Measurements from ENCODE around the gene TTLL1.

DNA sequence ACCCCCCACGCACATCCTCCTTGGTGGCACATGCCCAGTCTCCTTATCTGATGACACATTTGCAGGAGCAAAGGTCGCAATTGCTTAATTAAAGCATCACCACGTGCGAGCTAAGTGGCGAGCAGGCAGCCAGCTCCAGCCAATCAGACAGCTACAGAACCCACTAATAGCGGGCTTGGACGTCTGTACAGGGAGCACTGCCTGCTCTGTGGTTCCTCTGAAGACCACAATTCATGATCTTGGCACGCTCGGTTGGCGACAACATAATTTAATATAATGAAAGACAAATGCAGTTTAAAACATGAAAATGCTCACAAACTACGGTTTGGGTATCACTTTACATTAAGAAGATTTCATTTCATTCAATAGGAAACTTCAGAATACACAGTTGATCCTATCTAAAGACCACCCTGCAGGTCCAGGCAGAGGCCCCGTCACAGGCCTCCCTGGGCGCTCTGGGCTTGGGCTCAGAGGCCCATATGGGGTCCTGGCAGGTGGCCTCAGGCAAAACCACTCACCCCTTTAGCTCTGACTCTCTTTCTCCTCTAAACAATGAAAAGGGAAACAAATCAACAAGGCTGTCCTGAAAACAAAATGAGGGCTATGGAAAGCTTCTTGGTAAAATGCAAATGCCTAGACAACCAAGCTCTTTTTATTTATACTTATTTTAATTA is 84.7 kb downstream of the TTLL1 start:
- TF ChIP-seq, protein P1, sequence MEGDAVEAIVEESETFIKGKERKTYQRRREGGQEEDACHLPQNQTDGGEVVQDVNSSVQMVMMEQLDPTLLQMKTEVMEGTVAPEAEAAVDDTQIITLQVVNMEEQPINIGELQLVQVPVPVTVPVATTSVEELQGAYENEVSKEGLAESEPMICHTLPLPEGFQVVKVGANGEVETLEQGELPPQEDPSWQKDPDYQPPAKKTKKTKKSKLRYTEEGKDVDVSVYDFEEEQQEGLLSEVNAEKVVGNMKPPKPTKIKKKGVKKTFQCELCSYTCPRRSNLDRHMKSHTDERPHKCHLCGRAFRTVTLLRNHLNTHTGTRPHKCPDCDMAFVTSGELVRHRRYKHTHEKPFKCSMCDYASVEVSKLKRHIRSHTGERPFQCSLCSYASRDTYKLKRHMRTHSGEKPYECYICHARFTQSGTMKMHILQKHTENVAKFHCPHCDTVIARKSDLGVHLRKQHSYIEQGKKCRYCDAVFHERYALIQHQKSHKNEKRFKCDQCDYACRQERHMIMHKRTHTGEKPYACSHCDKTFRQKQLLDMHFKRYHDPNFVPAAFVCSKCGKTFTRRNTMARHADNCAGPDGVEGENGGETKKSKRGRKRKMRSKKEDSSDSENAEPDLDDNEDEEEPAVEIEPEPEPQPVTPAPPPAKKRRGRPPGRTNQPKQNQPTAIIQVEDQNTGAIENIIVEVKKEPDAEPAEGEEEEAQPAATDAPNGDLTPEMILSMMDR (conservative IDR thresholded peaks at IDR 0.05 in 1 of 2, IDR thresholded peaks at IDR 0.05 in 1 of 2; ENCODE audit: low read depth in 1 of 2, low read length in 2 of 2), result no peak
- no peak for TF ChIP-seq EZH2 (IDR thresholded peaks at IDR 0.05; ENCODE audit: low read length, missing control alignments)

Data from fibroblast of lung (primary cell).